Neural cell (in vitro differentiated cells): ENCODE results near the gene PIK3IP1. TPM values are rescaled to one million over a fixed set of nuclear protein-coding genes. Genes with fewer than 3 reads are reported as not detected.

ENCODE experiments used
- H2AFZ ChIP-seq: fragments of 200-600, 300-800 bp; sonication (generic), shearing (Covaris generic); 2 replicates; pipeline ENCODE4 v1.6.0; 2014; ENCODE audit warnings: low read depth, mild to moderate bottlenecking, antibody characterized with exemption, low read length, moderate library complexity
- H3F3A ChIP-seq: fragments of 200-600 bp; shearing (Covaris generic); 2 replicates; pipeline ENCODE4 v1.6.1; 2016; ENCODE audit warnings: mild to moderate bottlenecking, moderate library complexity, mixed read lengths, antibody characterized with exemption, low read length; ENCODE audit not compliant: insufficient read depth, poor library complexity, severe bottlenecking
- H3K27ac ChIP-seq: fragments of 200-600, 300-800 bp; sonication (generic), shearing (Covaris generic); 2 replicates; pipeline ENCODE4 v1.5.1; 2014; ENCODE audit warnings: mild to moderate bottlenecking, low read length, moderate library complexity
- H3K27me3 ChIP-seq: fragments of 300-800, 200-600 bp; sonication (generic), shearing (Covaris generic); 2 replicates; pipeline ENCODE4 v1.6.0; 2014; ENCODE audit warnings: mild to moderate bottlenecking, low read depth, low read length, moderate library complexity; ENCODE audit not compliant: insufficient read depth
- H3K36me3 ChIP-seq: fragments of 300-800, 200-600 bp; sonication (generic), shearing (Covaris generic); 2 replicates; pipeline ENCODE4 v1.5.1; 2014; ENCODE audit warnings: mild to moderate bottlenecking, antibody characterized with exemption, low read length, moderate library complexity; ENCODE audit not compliant: insufficient read depth
- H3K4me2 ChIP-seq: fragments of 300-800, 200-600 bp; sonication (generic), shearing (Covaris generic); 2 replicates; pipeline ENCODE4 v1.6.0; 2014; ENCODE audit warnings: mild to moderate bottlenecking, low read length
- H3K4me3 ChIP-seq: fragments of 300-800, 200-600 bp; sonication (generic), shearing (Covaris generic); 2 replicates; pipeline ENCODE4 v1.5.1; 2014; ENCODE audit warnings: mild to moderate bottlenecking, low read length, moderate library complexity
- H3K79me2 ChIP-seq: fragments of 200-600 bp; shearing (Covaris generic); replicated peaks from 2 replicates; pipeline ENCODE4 v1.6.0; 2014; ENCODE audit warnings: mild to moderate bottlenecking, low read length, moderate library complexity; ENCODE audit not compliant: insufficient read depth
- H3K9ac ChIP-seq: fragments of 300-800, 200-600 bp; sonication (generic), shearing (Covaris generic); 2 replicates; pipeline ENCODE4 v1.6.1; 2016; ENCODE audit warnings: mild to moderate bottlenecking, low read length, mixed read lengths
- H3K9me2 ChIP-seq: fragments of 200-600 bp; shearing (Covaris generic); 2 replicates; pipeline ENCODE4 v1.6.1; 2016; ENCODE audit warnings: mild to moderate bottlenecking, low read length, mixed read lengths; ENCODE audit not compliant: insufficient read depth
- H3K9me3 ChIP-seq: fragments of 200-600, 300-800 bp; sonication (generic), shearing (Covaris generic); 2 replicates; pipeline ENCODE4 v1.6.1; 2016; ENCODE audit warnings: mild to moderate bottlenecking, mixed run types, low read length, moderate library complexity, mixed read lengths
- H4K20me1 ChIP-seq: fragments of 200-600 bp; shearing (Covaris generic); 2 replicates; pipeline ENCODE4 v1.6.1; 2016; ENCODE audit warnings: mild to moderate bottlenecking, mixed run types; ENCODE audit not compliant: insufficient read depth
- EP300 ChIP-seq: fragments of 450-650 bp; conservative IDR thresholded peaks from 2 replicates; pipeline ENCODE4 v1.6.1; 2014; ENCODE audit warnings: antibody characterized with exemption, mild to moderate bottlenecking, moderate library complexity; ENCODE audit not compliant: poor library complexity, severe bottlenecking
- MXI1 ChIP-seq: fragments of 450-650 bp; conservative IDR thresholded peaks from 2 replicates; pipeline ENCODE4 v1.6.1; 2014; ENCODE audit warnings: antibody characterized with exemption, mild to moderate bottlenecking; ENCODE audit not compliant: poor library complexity, severe bottlenecking
- POLR2AphosphoS5 ChIP-seq: IDR thresholded peaks from 2 replicates; pipeline ENCODE4 v1.6.1; 2012
- RAD21 ChIP-seq: fragments of 450-650 bp; conservative IDR thresholded peaks from 2 replicates; pipeline ENCODE4 v1.6.1; 2014; ENCODE audit warnings: antibody characterized with exemption, mild to moderate bottlenecking, moderate library complexity
- SMC3 ChIP-seq: fragments of 450-650 bp; conservative IDR thresholded peaks from 2 replicates; pipeline ENCODE4 v1.6.1; 2014; ENCODE audit warnings: antibody characterized with exemption, mild to moderate bottlenecking, moderate library complexity; ENCODE audit not compliant: poor library complexity
- polyA plus RNA-seq: library from polyadenylated mRNA; depleted of rRNA; stranded (reverse); fragments of >200 nt; gene quantifications from 2 replicates; pipeline ENCODE4 v1.2.3, GENCODE V29; 2014
- TF ChIP-seq, protein P1 (sequence below): fragments of 450-650 bp; IDR thresholded peaks from 2 replicates; pipeline ENCODE4 v1.5.1; 2014; ENCODE audit warnings: antibody characterized with exemption, mild to moderate bottlenecking, moderate library complexity; ENCODE audit not compliant: poor library complexity, severe bottlenecking
- TF ChIP-seq, protein P2 (sequence below): IDR thresholded peaks from 2 replicates; pipeline ENCODE4 v1.6.1; 2012; ENCODE audit warnings: borderline replicate concordance

PIK3IP1 gene
- polyA plus RNA-seq, 1 donor from 2014 or later = 32.0 TPM

DNA sequence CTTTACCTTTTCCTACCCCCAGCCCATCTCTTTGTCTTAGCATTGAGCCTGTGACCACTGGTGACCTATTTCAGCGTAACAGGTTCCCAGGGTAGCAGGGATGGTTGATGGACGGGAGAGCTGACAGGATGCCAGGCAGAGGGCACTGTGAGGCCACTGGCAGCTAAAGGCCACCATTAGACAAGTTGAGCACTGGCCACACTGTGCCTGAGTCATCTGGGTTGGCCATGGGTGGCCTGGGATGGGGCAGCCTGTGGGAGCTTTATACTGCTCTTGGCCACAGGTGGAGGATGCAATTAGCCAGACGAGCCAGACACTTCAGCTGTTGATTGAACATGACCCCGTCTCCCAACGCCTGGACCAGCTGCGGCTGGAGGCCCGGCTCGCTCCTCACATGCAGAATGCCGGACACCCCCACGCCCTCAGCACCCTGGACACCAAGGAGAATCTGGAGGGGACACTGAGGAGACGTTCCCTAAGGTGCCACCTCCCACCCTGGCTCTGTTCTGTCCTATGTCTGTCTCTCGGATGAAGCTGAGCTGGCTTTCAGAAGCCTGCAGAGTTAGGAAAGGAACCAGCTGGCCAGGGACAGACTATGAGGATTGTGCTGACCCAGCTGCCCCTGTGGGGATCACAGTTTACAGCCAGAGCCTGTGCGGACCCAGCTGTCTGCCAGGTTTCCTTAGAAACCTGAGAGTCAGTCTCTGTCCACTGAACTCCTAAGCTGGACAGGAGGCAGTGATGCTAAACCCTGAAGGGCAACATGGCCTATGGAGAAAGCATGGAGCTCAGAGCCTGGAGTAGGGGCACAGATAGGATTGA lies 29.8 kb downstream of the PIK3IP1 start:
- H3K4me3 ChIP-seq = no peak overlapping the region
- no peaks in the 10 kb centered on the region for H3F3A ChIP-seq
- H3K79me2 ChIP-seq = no peaks in the 10 kb centered on the region
- no peaks in the 10 kb centered on the region for H3K9me2 ChIP-seq
- H3K36me3 ChIP-seq = peaks cover 8% of the 10 kb centered on the region
- TF ChIP-seq MXI1 (no peak), RAD21 (no peak), SMC3 (no peak)
- no peak overlapping the region for H3K4me2 ChIP-seq
- H3K27me3 ChIP-seq = no peaks in the 10 kb centered on the region
- no peak overlapping the region for H2AFZ ChIP-seq
- no peak overlapping the region for H3K9ac ChIP-seq
- H3K27ac ChIP-seq = no peak overlapping the region
- H3K9me3 ChIP-seq = no peaks in the 10 kb centered on the region
- no peaks in the 10 kb centered on the region for H4K20me1 ChIP-seq

DNA sequence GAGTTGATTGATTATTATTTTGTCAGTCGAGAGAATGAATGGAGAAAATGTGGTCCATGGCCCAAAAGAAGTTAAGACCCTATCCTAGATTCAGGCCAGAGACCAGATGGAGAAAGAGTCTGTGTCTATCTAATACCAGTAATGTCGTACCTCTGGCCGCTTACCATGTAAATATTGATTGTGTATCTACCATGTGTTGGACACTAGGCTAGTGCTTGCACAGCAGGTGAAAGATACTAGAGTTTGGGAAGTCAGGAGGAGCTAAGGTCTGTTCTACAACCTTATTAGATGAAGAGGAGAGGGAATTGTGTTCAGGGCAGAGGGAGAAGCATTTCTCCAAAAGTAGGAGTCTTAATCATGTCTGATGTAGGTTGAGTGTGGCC lies 31.8 kb downstream of the PIK3IP1 start:
- no peak overlapping the region for H3K4me3 ChIP-seq
- TF ChIP-seq, protein P1, sequence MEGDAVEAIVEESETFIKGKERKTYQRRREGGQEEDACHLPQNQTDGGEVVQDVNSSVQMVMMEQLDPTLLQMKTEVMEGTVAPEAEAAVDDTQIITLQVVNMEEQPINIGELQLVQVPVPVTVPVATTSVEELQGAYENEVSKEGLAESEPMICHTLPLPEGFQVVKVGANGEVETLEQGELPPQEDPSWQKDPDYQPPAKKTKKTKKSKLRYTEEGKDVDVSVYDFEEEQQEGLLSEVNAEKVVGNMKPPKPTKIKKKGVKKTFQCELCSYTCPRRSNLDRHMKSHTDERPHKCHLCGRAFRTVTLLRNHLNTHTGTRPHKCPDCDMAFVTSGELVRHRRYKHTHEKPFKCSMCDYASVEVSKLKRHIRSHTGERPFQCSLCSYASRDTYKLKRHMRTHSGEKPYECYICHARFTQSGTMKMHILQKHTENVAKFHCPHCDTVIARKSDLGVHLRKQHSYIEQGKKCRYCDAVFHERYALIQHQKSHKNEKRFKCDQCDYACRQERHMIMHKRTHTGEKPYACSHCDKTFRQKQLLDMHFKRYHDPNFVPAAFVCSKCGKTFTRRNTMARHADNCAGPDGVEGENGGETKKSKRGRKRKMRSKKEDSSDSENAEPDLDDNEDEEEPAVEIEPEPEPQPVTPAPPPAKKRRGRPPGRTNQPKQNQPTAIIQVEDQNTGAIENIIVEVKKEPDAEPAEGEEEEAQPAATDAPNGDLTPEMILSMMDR = no peak
- TF ChIP-seq MXI1 = no peak
- peaks cover 8% of the 10 kb centered on the region for H3K36me3 ChIP-seq
- H3K9ac ChIP-seq = no peak overlapping the region
- H3K79me2 ChIP-seq = no peaks in the 10 kb centered on the region
- H3K27ac ChIP-seq = no peak overlapping the region
- H4K20me1 ChIP-seq = no peaks in the 10 kb centered on the region
- H3K9me3 ChIP-seq = no peaks in the 10 kb centered on the region
- no peaks in the 10 kb centered on the region for H3F3A ChIP-seq
- no peaks in the 10 kb centered on the region for H3K27me3 ChIP-seq
- no peak overlapping the region for H2AFZ ChIP-seq
- no peaks in the 10 kb centered on the region for H3K9me2 ChIP-seq
- H3K4me2 ChIP-seq = no peak overlapping the region

DNA sequence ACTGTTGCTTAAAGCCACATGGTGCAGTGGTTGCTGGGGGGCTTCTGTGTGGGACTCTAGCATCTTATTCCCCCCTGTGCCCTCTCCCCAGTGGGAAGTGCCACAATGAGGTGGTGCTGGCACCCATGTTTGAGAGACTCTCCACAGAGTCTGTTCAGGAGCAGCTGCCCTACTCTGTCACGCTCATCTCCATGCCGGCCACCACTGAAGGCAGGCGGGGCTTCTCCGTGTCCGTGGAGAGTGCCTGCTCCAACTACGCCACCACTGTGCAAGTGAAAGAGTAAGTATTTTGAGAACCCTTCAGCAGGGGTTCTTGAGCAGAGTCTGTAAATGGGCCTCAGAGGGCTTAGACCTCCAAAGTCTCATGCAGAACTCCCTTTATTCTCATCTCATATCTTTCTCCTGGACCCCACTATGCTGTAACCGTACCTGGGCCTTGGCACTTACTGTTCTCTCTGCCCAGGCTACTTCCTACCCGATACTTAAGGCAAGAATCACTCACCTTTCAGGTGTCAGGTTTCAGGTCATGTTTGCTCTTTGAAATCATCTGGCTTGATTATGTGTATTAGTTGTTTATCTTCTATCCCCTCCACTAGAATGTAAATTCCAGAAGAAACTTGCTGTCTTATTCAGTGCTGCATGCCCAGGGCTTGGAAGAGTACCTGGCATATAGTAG lies 32.4 kb downstream of the PIK3IP1 start:
- peaks cover 8% of the 10 kb centered on the region for H3K36me3 ChIP-seq
- no peaks in the 10 kb centered on the region for H3K9me2 ChIP-seq
- H3K4me2 ChIP-seq = no peak overlapping the region
- TF ChIP-seq, protein P2, sequence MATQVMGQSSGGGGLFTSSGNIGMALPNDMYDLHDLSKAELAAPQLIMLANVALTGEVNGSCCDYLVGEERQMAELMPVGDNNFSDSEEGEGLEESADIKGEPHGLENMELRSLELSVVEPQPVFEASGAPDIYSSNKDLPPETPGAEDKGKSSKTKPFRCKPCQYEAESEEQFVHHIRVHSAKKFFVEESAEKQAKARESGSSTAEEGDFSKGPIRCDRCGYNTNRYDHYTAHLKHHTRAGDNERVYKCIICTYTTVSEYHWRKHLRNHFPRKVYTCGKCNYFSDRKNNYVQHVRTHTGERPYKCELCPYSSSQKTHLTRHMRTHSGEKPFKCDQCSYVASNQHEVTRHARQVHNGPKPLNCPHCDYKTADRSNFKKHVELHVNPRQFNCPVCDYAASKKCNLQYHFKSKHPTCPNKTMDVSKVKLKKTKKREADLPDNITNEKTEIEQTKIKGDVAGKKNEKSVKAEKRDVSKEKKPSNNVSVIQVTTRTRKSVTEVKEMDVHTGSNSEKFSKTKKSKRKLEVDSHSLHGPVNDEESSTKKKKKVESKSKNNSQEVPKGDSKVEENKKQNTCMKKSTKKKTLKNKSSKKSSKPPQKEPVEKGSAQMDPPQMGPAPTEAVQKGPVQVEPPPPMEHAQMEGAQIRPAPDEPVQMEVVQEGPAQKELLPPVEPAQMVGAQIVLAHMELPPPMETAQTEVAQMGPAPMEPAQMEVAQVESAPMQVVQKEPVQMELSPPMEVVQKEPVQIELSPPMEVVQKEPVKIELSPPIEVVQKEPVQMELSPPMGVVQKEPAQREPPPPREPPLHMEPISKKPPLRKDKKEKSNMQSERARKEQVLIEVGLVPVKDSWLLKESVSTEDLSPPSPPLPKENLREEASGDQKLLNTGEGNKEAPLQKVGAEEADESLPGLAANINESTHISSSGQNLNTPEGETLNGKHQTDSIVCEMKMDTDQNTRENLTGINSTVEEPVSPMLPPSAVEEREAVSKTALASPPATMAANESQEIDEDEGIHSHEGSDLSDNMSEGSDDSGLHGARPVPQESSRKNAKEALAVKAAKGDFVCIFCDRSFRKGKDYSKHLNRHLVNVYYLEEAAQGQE = no peak
- TF ChIP-seq EP300 (no peak), SMC3 (no peak), POLR2AphosphoS5 (no peak)
- TF ChIP-seq, protein P1 = no peak
- H3K9ac ChIP-seq = no peak overlapping the region
- H3K27ac ChIP-seq = no peak overlapping the region
- H4K20me1 ChIP-seq = no peaks in the 10 kb centered on the region
- H3K9me3 ChIP-seq = no peaks in the 10 kb centered on the region
- H3F3A ChIP-seq = no peaks in the 10 kb centered on the region
- no peak overlapping the region for H3K4me3 ChIP-seq
- no peaks in the 10 kb centered on the region for H3K79me2 ChIP-seq
- H3K27me3 ChIP-seq = no peaks in the 10 kb centered on the region
- no peak overlapping the region for H2AFZ ChIP-seq
